Measurements from ENCODE around the gene FXN.

DNA sequence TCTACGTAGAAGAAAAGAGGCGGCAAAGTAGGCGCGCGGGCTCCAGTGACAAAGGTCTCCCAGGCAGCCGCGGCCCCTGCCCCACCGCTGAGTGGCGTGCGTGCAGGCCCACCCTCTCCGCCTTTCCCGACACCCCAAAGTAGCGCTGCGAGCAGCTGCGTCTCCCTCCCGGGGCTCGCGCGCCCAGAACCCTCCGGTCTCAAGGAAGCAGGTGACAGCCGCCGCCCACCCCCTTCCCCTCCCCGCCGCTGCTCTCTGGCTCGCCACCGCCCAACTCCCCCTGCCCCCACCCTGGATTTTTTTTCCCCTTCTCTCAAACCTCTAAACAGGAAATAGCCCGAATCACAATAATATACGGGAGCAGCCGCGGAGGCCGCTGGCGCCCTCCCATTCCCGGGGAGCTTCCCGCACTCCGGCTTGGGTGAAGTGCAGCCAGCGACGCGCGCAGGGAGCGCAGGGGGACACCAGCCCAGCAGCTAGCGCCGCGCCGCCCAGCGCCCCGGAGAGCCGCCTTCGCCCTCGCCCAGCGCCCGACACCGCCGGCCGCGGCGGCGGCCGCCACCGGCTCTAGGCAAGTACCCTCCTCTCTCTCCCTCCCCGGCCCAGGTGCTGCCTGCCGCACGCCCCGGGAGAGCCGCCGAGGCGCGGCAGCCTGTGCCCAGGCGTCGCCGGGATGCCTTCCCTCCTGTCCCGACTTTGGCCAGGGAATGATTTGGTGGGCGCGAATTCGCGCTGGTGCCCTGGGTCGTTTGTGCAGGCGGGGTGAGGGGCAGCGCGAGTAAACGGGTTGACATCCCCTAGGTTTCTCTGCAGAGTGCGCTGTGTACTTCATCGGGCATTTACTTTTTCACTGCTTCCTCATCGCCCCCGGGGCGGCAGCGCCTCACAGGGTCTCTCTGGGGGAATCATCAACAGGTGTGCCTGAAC is 85.9 kb downstream of the FXN start:
- no peak; the same call in 1 of the 2 replicates for TF ChIP-seq CTCF (IDR thresholded peaks at IDR 0.05; ENCODE audit: low read length)
- no peak for TF ChIP-seq EZH2 (optimal IDR thresholded peaks at IDR 0.05; ENCODE audit: low read depth, low read length)
- no peak for TF ChIP-seq EZH2phosphoT487 (IDR thresholded peaks at IDR 0.05; ENCODE audit: low read length)

All from MM.1S (cell line).